Measurements from ENCODE around the gene B4GALNT3.

Gene B4GALNT3

DNA sequence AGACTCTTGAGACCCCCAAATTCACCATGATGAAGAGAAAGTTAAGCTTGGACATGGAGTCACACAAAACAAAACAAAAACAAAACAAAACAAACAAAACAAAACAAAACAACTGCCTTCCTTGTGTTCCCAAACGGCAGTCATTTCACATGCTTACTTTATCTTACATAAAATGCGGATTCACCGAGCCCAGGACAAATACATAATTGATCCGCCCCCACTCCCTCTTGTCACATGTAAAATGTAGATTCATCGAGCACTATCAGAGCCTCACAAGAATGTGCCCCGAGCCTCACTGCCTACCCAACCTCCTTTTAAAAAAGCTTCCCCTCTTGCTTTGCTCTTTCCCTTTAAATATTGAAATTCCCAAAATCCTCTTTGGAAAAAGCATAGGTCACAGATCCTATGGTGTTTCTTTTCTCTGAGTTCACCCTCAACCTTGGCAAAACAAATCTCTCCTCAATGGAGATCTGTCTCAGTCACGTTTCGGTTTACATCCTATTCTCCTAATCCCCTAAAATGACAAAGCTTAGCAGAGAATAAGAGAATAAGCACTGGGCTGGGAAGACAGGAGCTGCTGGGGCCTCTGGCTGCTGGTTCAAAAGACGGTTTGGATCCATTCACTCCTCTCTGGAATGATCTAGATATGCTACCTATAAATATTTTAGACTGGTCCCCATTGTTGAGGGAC, 119.8 kb downstream of the B4GALNT3 start:
- Histone ChIP-seq H3K27ac (ENCODE audit: low read length) (no peak overlapping the region), H3K9me3 (ENCODE audit: control insufficient read depth in 1 of 2, low read length in 2 of 2) (no peaks in the 10 kb centered on the region), H3K4me1 (ENCODE audit: control insufficient read depth in 1 of 2, insufficient read depth in 2 of 2, low read length in 2 of 2) (peaks cover 0 to 19% of the 10 kb centered on the region in 2 donors), H3K4me3 (ENCODE audit: low read depth in 1 of 2, low read length in 2 of 2) (no peak overlapping the region), H3K36me3 (ENCODE audit: control insufficient read depth in 1 of 2, insufficient read depth in 2 of 2, low read length in 2 of 2) (no peaks in the 10 kb centered on the region), H3K27me3 (ENCODE audit: low read depth, low read length) (no peaks in the 10 kb centered on the region)

DNA sequence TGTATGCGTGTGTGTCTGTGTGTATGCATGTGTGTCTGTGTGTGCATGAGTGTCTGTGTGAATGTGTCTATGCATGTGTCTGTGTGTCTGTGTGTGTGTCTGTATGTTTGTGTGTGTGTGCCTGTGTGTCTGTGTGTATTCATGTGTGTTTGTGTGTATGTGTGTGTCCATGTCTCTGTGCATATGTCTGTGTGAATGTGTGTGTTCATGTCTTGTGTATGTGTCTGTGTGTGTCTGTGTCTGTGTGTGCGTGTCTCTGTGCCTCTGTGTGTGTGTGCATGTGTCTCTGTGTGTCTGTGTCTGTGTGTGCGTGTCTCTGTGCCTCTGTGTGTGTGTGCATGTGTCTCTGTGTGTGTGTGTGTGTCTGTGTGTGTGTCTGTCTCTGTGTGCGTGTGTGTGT, 121.1 kb downstream of the B4GALNT3 start:
- Histone ChIP-seq H3K36me3 (ENCODE audit: control insufficient read depth in 1 of 2, insufficient read depth in 2 of 2, low read length in 2 of 2) (no peaks in the 10 kb centered on the region), H3K4me1 (ENCODE audit: control insufficient read depth in 1 of 2, insufficient read depth in 2 of 2, low read length in 2 of 2) (peaks cover 0 to 12% of the 10 kb centered on the region in 2 donors), H3K4me3 (ENCODE audit: low read depth in 1 of 2, low read length in 2 of 2) (no peak overlapping the region), H3K27ac (ENCODE audit: low read length) (no peak overlapping the region), H3K27me3 (ENCODE audit: low read depth, low read length) (no peaks in the 10 kb centered on the region), H3K9me3 (ENCODE audit: control insufficient read depth in 1 of 2, low read length in 2 of 2) (no peaks in the 10 kb centered on the region)

DNA sequence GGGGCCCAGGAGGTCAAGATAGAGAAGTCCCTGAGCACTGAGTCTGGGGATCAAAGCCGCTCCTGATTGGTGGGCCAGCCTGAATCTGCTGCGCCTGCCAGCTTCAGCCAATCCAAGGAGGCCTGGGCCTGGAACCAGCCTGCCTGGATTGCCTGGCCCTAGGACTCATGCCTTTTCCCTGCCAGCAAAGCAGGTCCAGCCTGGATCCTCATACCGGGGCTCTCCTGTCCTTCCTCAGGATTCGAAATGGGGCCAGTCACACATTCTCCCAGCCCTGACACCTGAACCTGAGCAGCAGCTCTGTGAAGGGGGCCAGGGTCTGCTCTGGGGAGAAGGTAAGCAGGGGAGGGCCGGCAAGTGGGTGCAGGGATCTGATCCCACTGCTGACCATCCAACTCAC, 121.6 kb downstream of the B4GALNT3 start:
- H3K36me3 ChIP-seq (ENCODE audit: control insufficient read depth in 1 of 2, insufficient read depth in 2 of 2, low read length in 2 of 2): no peaks in the 10 kb centered on the region
- no peak overlapping the region for H3K4me3 ChIP-seq (ENCODE audit: low read depth in 1 of 2, low read length in 2 of 2)
- peaks cover 0 to 7% of the 10 kb centered on the region in 2 donors for H3K4me1 ChIP-seq (ENCODE audit: control insufficient read depth in 1 of 2, insufficient read depth in 2 of 2, low read length in 2 of 2)
- H3K9me3 ChIP-seq (ENCODE audit: control insufficient read depth in 1 of 2, low read length in 2 of 2): no peaks in the 10 kb centered on the region
- no peaks in the 10 kb centered on the region for H3K27me3 ChIP-seq (ENCODE audit: low read depth, low read length)
- H3K27ac ChIP-seq (ENCODE audit: low read length): no peak overlapping the region

DNA sequence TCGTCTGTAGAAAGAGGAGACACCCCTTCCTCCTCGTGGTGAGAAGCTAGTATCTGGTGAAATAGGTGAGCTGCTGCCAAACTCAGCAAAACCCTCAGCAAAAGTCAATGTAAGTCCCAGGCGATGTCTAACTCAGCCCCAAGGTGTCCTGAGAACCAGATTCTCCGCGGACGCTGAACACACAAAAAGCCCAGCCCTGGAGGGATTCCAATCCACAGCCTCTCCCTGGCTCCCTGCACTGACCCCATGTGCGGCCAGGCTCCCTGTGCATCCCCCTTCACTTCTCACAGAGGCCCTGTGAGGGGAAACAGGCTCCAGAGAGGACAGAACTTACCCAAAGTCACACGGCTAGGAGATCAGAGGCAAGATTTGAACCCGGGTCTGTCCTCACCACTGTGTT, 122.0 kb downstream of the B4GALNT3 start:
- Histone ChIP-seq H3K36me3 (ENCODE audit: control insufficient read depth in 1 of 2, insufficient read depth in 2 of 2, low read length in 2 of 2) (no peaks in the 10 kb centered on the region), H3K9me3 (ENCODE audit: control insufficient read depth in 1 of 2, low read length in 2 of 2) (no peaks in the 10 kb centered on the region), H3K4me1 (ENCODE audit: control insufficient read depth in 1 of 2, insufficient read depth in 2 of 2, low read length in 2 of 2) (peaks cover 0 to 4% of the 10 kb centered on the region in 2 donors), H3K27ac (ENCODE audit: low read length) (no peak overlapping the region), H3K27me3 (ENCODE audit: low read depth, low read length) (no peaks in the 10 kb centered on the region), H3K4me3 (ENCODE audit: low read depth in 1 of 2, low read length in 2 of 2) (no peak overlapping the region)

DNA sequence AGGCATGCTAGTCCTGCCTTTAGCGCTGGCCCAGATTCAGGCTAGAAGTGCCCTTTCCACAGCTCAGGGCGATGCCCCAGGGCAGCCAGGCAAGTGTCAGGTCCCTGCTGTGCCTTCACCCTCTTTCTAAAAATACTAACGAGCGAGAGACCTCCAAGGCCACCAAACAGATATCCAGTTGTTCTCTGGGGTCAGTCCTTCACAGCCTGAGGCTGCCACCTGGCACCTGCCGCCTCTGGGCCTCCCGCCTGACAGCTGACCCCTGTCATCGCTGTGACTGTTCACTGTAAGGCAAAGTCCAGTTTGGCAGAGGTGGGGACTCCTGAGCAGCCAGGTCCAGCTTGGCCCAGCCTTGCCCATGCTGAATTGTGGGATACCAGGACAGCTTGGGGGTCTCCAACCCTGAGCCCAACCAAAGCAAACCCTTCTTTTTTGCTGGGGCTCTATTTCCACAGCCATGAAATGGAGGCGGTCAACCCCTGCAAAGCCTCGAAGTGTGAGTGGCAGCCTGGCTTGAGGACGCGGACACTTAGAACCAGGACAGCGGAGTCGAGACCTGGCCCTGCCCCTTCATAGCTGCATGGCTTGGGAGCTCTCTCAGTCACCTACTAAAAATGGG, 123.6 kb downstream of the B4GALNT3 start:
- H3K4me1 ChIP-seq (ENCODE audit: control insufficient read depth in 1 of 2, insufficient read depth in 2 of 2, low read length in 2 of 2): peaks cover 0 to 4% of the 10 kb centered on the region in 2 donors

DNA sequence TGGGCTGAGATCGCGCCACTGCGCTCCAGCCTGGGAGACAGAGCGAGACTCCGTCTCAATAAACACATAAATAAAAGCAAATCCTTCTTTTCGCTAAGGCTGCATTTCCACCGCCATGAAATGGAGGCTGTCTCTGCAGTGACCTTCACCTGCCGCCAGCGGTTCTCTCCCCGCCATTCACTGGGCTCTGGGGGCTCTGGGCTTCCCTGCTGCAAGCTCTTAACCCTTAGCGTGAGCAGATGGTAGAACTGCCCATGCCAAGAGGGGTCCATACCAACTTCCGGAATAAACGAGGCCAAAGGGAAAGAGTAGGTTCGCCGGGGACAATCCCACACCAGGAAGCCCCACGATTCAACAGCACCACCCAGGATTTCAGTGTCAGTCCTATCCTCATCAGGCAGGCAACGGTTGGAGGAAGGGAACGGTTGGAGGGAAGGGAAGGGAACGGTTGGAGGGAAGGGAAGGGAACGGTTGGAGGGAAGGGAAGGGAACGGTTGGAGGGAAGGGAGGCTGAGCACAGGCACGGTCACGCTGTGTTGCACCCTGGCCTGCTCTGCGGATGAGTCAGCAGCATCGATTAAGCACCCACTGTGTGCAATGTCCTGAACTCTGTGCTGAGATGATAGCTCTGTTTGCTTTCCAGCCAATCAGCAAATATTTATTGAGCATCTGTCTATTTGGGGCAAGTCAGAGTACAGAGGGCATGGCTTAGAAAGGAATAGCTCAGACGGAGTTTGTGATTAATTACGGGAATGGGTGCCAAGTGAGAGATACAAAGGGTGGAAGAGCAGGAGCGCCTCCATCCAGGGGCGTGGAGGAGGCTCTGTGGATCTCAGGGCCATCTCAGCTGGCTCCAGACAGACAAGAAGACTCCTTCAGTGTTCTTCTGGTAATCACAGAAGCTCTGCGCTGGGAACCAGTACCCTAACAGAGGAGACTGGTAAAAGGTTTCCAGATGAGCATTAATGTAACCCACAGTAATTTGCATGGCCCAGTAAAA, 125.6 kb downstream of the B4GALNT3 start:
- Histone ChIP-seq H3K27ac (ENCODE audit: low read length) (no peak overlapping the region), H3K27me3 (ENCODE audit: low read depth, low read length) (no peaks in the 10 kb centered on the region), H3K4me1 (ENCODE audit: control insufficient read depth in 1 of 2, insufficient read depth in 2 of 2, low read length in 2 of 2) (no peaks in the 10 kb centered on the region), H3K9me3 (ENCODE audit: control insufficient read depth in 1 of 2, low read length in 2 of 2) (no peaks in the 10 kb centered on the region), H3K36me3 (ENCODE audit: control insufficient read depth in 1 of 2, insufficient read depth in 2 of 2, low read length in 2 of 2) (no peaks in the 10 kb centered on the region), H3K4me3 (ENCODE audit: low read depth in 1 of 2, low read length in 2 of 2) (no peak overlapping the region)

More for the DNA sequence above, 123.6 kb downstream of the B4GALNT3 start:
- no peak overlapping the region for H3K4me3 ChIP-seq (ENCODE audit: low read depth in 1 of 2, low read length in 2 of 2)
- H3K9me3 ChIP-seq (ENCODE audit: control insufficient read depth in 1 of 2, low read length in 2 of 2): no peaks in the 10 kb centered on the region
- no peaks in the 10 kb centered on the region for H3K36me3 ChIP-seq (ENCODE audit: control insufficient read depth in 1 of 2, insufficient read depth in 2 of 2, low read length in 2 of 2)
- H3K27ac ChIP-seq (ENCODE audit: low read length): no peak overlapping the region
- H3K27me3 ChIP-seq (ENCODE audit: low read depth, low read length): no peaks in the 10 kb centered on the region

DNA sequence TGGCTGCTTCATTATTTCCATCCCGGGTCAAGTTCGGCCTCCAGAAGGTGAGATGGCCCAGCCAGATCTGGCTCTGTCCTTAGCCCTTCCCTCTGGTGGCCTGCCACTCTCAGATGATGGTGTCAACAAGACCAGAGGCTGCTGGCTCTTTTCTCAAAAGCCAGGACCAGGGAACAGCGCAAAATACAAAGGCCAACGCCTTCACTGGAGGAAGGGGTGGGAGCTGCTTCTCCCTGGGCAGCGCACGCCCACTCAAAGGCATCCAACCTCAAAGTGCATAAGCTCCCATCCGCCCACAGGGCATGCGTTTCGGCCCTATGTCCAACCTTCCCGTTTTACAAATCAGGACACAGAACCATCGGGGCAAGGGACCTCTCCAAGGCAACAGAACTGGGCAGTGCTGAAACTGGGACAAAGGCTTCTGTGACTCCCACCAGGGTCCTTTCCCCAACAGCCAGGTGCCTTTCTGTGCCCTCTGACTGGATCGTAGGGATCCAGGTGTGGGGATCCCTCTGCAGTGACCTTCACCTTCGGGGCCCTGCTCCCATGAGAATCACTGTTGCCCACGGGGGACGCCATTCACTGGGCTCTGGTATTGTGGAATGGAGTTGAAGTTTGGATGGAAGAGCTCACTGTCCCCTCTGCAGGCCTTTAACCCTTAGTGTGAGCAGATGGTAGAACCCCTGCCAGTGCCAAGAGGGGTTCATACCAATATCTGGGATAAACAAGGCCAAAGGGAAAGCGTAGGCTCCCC, 126.8 kb downstream of the B4GALNT3 start:
- Histone ChIP-seq H3K4me1 (ENCODE audit: control insufficient read depth in 1 of 2, insufficient read depth in 2 of 2, low read length in 2 of 2) (no peaks in the 10 kb centered on the region), H3K27ac (ENCODE audit: low read length) (no peak overlapping the region), H3K4me3 (ENCODE audit: low read depth in 1 of 2, low read length in 2 of 2) (no peak overlapping the region)

DNA sequence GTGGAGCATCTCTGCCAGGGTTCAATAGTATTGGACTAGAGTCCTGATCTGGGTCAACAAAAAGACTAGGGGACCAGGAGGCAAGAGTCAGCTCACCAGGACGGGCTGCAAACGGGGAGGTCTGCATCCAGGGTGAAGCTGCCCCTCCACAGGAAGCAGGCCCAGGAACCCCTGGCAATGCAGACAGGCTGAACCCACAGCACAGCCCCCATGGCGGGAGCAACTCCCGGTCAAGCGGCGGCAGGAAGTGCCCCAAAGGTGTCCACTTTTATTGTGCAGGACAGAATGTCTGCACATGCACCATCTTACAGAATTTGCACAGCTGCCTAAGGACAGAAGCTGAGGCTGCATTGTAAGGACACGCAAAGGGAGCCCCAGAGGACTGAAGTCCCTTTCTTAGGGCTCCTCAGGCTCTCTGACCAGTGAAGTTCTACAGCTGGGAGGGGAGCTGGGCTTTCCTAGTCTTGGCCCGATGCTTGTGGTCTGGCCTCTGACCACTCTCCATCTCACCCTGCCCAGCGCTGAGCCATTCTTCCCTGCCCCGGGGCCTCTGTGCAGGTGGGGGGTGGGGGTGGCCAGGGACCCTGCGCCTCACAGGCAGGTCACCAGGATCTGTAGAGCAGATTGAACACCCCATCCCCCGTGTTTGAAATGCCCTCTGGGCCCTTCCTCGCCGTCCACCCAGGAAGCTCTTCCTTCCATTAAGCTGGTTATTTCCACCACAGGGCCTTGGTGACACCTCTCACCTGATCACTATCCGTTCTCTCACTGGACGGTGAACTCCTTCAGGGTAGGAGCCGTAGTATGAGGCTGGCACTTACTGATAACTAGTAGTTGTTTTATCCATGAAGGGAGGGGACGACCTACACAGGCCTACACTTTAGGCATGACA, 127.6 kb downstream of the B4GALNT3 start:
- Histone ChIP-seq H3K27ac (ENCODE audit: low read length) (no peak overlapping the region), H3K36me3 (ENCODE audit: control insufficient read depth in 1 of 2, insufficient read depth in 2 of 2, low read length in 2 of 2) (no peaks in the 10 kb centered on the region), H3K4me1 (ENCODE audit: control insufficient read depth in 1 of 2, insufficient read depth in 2 of 2, low read length in 2 of 2) (no peaks in the 10 kb centered on the region), H3K27me3 (ENCODE audit: low read depth, low read length) (no peaks in the 10 kb centered on the region), H3K9me3 (ENCODE audit: control insufficient read depth in 1 of 2, low read length in 2 of 2) (no peaks in the 10 kb centered on the region), H3K4me3 (ENCODE audit: low read depth in 1 of 2, low read length in 2 of 2) (no peak overlapping the region)

More for the DNA sequence above, 126.8 kb downstream of the B4GALNT3 start:
- H3K36me3 ChIP-seq (ENCODE audit: control insufficient read depth in 1 of 2, insufficient read depth in 2 of 2, low read length in 2 of 2): no peaks in the 10 kb centered on the region
- no peaks in the 10 kb centered on the region for H3K27me3 ChIP-seq (ENCODE audit: low read depth, low read length)
- no peaks in the 10 kb centered on the region for H3K9me3 ChIP-seq (ENCODE audit: control insufficient read depth in 1 of 2, low read length in 2 of 2)

DNA sequence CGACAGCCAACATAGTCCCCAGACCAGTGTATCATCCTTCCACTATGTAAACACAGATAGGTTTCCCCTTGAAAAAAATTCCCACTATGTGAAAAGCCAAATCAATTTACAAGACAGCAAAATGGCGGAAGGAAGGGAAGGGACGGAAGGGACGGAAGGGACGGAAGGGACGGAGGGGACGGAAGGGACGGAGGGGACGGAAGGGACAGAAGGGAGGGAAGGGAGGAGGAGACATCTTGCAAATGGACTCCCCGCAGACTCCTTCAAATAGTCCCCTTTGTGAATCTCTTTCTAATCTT, 128.2 kb downstream of the B4GALNT3 start:
- Histone ChIP-seq H3K4me3 (ENCODE audit: low read depth in 1 of 2, low read length in 2 of 2) (no peak overlapping the region), H3K27me3 (ENCODE audit: low read depth, low read length) (no peaks in the 10 kb centered on the region), H3K36me3 (ENCODE audit: control insufficient read depth in 1 of 2, insufficient read depth in 2 of 2, low read length in 2 of 2) (no peaks in the 10 kb centered on the region), H3K4me1 (ENCODE audit: control insufficient read depth in 1 of 2, insufficient read depth in 2 of 2, low read length in 2 of 2) (no peaks in the 10 kb centered on the region), H3K27ac (ENCODE audit: low read length) (no peak overlapping the region), H3K9me3 (ENCODE audit: control insufficient read depth in 1 of 2, low read length in 2 of 2) (no peaks in the 10 kb centered on the region)

DNA sequence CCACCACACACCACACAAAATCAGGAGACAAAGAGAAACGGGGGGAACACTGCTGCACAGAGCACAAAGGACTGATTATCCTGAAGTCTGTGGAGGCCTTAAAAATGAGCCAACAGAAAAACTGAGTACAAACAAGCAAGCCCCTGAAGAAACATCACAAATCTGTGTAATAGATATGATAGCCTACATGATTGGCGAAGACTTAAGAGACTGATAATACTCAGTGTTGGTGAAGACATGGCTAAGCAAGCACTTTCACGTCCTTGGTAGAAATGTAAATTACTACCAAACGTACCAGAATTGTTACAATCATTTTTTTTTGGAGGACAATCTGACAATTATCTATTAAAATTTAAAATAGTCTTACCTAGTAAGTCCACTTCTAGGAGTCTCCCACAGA, 128.9 kb downstream of the B4GALNT3 start:
- Histone ChIP-seq H3K27me3 (ENCODE audit: low read depth, low read length) (no peaks in the 10 kb centered on the region), H3K9me3 (ENCODE audit: control insufficient read depth in 1 of 2, low read length in 2 of 2) (no peaks in the 10 kb centered on the region), H3K36me3 (ENCODE audit: control insufficient read depth in 1 of 2, insufficient read depth in 2 of 2, low read length in 2 of 2) (no peaks in the 10 kb centered on the region), H3K4me1 (ENCODE audit: control insufficient read depth in 1 of 2, insufficient read depth in 2 of 2, low read length in 2 of 2) (no peaks in the 10 kb centered on the region), H3K27ac (ENCODE audit: low read length) (no peak overlapping the region), H3K4me3 (ENCODE audit: low read depth in 1 of 2, low read length in 2 of 2) (no peak overlapping the region)
